Stimulated activated CD4-positive, alpha-beta T cell treated with anti-CD3 and anti-CD28 coated beads, Interleukin-12 subunit alpha, Interleukin-12 subunit beta, amount 100 ng/mL, for 24 hours (primary cell): ENCODE data around the gene DTX4.

ENCODE experiments used
- DNase-seq, 2 experiments: peaks; one replicate each; pipeline ENCODE4 v3.0.0-alpha.2; 2020; ENCODE audit warnings: low read depth in 2 of 2

The DTX4 gene

GRCh38 chr11:59192446-59193020 lies 20.6 kb downstream of the DTX4 start:
- DNase-seq = no peak

GRCh38 chr11:59193587-59194130 lies 21.7 kb downstream of the DTX4 start:
- no peak for DNase-seq

GRCh38 chr11:59195586-59195985 lies 23.7 kb downstream of the DTX4 start:
- no peak for DNase-seq

GRCh38 chr11:59196777-59197176 lies 24.8 kb downstream of the DTX4 start:
- no peak for DNase-seq

- DNase-seq = no peak
Measured at GRCh38 chr11:59197991-59198390, 26.1 kb downstream of the DTX4 start.

- DNase-seq = no peak
Measured at GRCh38 chr11:59198726-59199125, 26.8 kb downstream of the DTX4 start.

GRCh38 chr11:59199546-59200422 lies 27.9 kb downstream of the DTX4 start:
- no peak for DNase-seq

GRCh38 chr11:59200423-59200746 lies 28.5 kb downstream of the DTX4 start:
- no peak for DNase-seq

- no peak for DNase-seq
Measured at GRCh38 chr11:59201353-59201752, 29.4 kb downstream of the DTX4 start.

GRCh38 chr11:59204746-59205145 lies 32.8 kb downstream of the DTX4 start:
- DNase-seq = no peak

GRCh38 chr11:59205648-59206047 lies 33.7 kb downstream of the DTX4 start:
- DNase-seq = no peak

GRCh38 chr11:59206635-59207034 lies 34.7 kb downstream of the DTX4 start:
- no peak for DNase-seq

- peak in 1 of 2 experiments; percentile 39 for DNase-seq
Measured at GRCh38 chr11:59207988-59208451, 36.1 kb downstream of the DTX4 start.

GRCh38 chr11:59208956-59209355 lies 37.0 kb downstream of the DTX4 start:
- no peak for DNase-seq

- DNase-seq = no peak
Measured at GRCh38 chr11:59212222-59212621, 40.3 kb downstream of the DTX4 start.

GRCh38 chr11:59212744-59213631 lies 41.1 kb downstream of the DTX4 start, which contains the start of gene MPEG1:
MPEG1 (minus strand) TSS chr11:59212927; CDS start chr11:59212865, 62 bp downstream.
- no peak for DNase-seq

- DNase-seq = no peak
Measured at GRCh38 chr11:59214141-59214893, 42.4 kb downstream of the DTX4 start.

GRCh38 chr11:59216641-59217564 lies 45.0 kb downstream of the DTX4 start:
- DNase-seq = no peak

- no peak for DNase-seq
Measured at GRCh38 chr11:59218319-59218718, 46.4 kb downstream of the DTX4 start.

- no peak for DNase-seq
Measured at GRCh38 chr11:59218893-59219292, 47.0 kb downstream of the DTX4 start.
